Type B pancreatic cell (in vitro differentiated cells): ENCODE data around the gene MAEA. TPM values are rescaled to one million over a fixed set of nuclear protein-coding genes. Genes with fewer than 3 reads are reported as not detected.
A peak's percentile ranks its signal among the peaks of the same experiment; 100 is the strongest.

ENCODE experiments used
- DNase-seq: peaks from one replicate; pipeline ENCODE4 v3.0.0; 2021; ENCODE audit warnings: mixed read lengths; ENCODE audit not compliant: unreplicated experiment; ENCODE audit errors: extremely low spot score
- H3K27ac Mint-ChIP-seq: 2 replicates; pipeline ENCODE4 v1.8.0; 2021; ENCODE audit warnings: mild to moderate bottlenecking, mixed read lengths
- H3K27me3 Mint-ChIP-seq: 2 replicates; pipeline ENCODE4 v1.8.0; 2021; ENCODE audit warnings: mixed read lengths
- H3K36me3 Mint-ChIP-seq: 2 replicates; pipeline ENCODE4 v1.8.0; 2021; ENCODE audit warnings: mixed read lengths
- H3K4me1 Mint-ChIP-seq: one replicate; pipeline ENCODE4 v1.8.0; 2021; ENCODE audit warnings: mixed read lengths; ENCODE audit not compliant: unreplicated experiment
- H3K4me3 Mint-ChIP-seq: 2 replicates; pipeline ENCODE4 v1.8.0; 2021; ENCODE audit warnings: mild to moderate bottlenecking, mixed read lengths
- H3K9me3 Mint-ChIP-seq: 2 replicates; pipeline ENCODE4 v1.8.0; 2021; ENCODE audit warnings: mixed read lengths
- long read RNA-seq: library from polyadenylated mRNA; unstranded; transcript quantifications from one replicate; pipeline ENCODE4 v2.0.0, GENCODE V29; 2020
- total RNA-seq: library from RNA; stranded (reverse); gene quantifications from 2 replicates; pipeline ENCODE4 v1.2.1, GENCODE V29; 2021; ENCODE audit warnings: low replicate concordance
- TF ChIP-seq, protein P1 (sequence below): fragments of 200-600 bp; sonication (generic); conservative IDR thresholded peaks from 2 replicates; pipeline ENCODE4 v1.5.0; 2021; ENCODE audit warnings: antibody characterized with exemption, mild to moderate bottlenecking

Gene MAEA
- total RNA-seq: 81.5 and 98.7 TPM in 2 replicates
- long read RNA-seq, transcript MAEA-204 (4 exons, 2,069 nt): minor isoform, 6 of 414 reads
- long read RNA-seq, transcript MAEA-202 (9 exons, 2,222 nt): major isoform, 345 of 414 reads
- long read RNA-seq, partial matches to known transcripts: 25 of 414 reads
- long read RNA-seq, other reads (novel, unspliced or antisense): 29 of 414 reads

DNA sequence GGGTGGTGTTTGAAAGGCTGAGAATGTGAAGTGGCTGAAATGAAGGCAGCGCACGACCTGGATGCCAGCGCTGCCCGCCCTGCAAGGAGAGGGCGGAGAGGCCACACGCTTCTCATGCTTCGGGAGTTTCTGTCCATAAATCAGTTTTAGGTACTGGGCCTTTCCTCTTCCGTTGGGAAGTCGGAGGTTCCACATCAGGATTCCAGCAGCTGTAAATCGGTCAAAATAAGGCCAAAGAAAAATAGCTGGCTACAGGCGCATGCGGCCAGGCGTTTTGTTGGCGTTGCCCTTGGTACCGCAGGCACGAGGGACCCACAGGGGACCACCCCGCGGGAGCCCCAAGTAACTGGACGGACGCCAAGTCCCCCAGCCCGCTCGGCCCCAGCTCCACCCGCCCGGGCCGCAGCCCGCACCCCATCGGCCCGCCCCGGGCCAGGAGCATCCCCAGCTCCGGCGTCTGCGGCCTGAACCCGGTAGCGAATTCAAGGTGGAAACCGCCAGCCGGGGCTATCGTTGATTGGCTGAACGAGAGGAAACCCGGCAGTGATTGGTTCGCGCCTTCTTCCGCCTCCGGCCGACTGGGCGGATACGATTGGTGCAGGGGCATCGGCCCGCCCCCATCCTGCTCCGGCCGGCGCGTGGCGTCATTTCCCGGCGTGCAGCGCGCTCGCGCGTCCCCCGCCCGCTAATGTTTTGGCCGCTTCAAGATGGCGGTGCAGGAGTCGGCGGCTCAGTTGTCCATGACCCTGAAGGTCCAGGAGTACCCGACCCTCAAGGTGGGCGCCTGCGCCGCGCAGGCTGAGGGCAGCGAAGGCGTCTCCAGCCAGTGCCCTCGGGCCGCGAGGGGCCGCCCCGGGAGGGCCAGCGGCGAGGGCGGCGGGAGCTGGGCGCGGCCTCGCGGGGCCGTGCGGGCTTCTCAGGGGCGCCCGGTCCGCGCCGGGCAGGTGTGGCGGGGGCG is at the start of gene MAEA:
TSS of gene MAEA (plus strand) at position 685 of the 958 bp plus-strand sequence. CDS start at position 708, 23 bp downstream.
- Mint-ChIP-seq H3K4me1 (peaks cover 27% of the 10 kb centered on the region), H3K36me3 (no peaks in the 10 kb centered on the region), H3K27me3 (no peaks in the 10 kb centered on the region), H3K27ac (peak within 1 kb of the TSS; percentile 100), H3K9me3 (no peaks in the 10 kb centered on the region), H3K4me3 (peak within 1 kb of the TSS; percentile 98)
- TF ChIP-seq, protein P1, sequence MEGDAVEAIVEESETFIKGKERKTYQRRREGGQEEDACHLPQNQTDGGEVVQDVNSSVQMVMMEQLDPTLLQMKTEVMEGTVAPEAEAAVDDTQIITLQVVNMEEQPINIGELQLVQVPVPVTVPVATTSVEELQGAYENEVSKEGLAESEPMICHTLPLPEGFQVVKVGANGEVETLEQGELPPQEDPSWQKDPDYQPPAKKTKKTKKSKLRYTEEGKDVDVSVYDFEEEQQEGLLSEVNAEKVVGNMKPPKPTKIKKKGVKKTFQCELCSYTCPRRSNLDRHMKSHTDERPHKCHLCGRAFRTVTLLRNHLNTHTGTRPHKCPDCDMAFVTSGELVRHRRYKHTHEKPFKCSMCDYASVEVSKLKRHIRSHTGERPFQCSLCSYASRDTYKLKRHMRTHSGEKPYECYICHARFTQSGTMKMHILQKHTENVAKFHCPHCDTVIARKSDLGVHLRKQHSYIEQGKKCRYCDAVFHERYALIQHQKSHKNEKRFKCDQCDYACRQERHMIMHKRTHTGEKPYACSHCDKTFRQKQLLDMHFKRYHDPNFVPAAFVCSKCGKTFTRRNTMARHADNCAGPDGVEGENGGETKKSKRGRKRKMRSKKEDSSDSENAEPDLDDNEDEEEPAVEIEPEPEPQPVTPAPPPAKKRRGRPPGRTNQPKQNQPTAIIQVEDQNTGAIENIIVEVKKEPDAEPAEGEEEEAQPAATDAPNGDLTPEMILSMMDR: no peak
- DNase-seq: peak; percentile 98

DNA sequence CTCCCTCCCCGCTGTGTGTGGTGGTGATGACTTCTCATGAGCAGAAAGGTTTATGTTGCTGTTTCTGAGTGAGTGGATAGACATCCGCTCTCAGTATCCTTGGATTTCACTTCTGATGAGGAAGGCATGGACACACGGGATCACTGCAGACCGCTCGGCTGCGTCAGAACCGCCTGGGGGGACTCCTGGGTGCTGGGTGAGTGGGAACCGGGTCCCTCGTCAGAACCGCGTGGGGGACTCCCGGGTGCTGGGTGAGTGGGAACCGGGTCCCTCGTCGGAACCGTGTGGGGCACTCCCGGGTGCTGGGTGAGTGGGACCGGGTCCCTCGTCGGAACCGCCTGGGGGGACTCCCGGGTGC is 49.8 kb upstream of the MAEA start:
- no peaks in the 10 kb centered on the region for H3K27me3 Mint-ChIP-seq
- H3K36me3 Mint-ChIP-seq: no peaks in the 10 kb centered on the region
- no peak for DNase-seq
- peaks cover 9% of the 10 kb centered on the region for H3K4me1 Mint-ChIP-seq
- H3K9me3 Mint-ChIP-seq: no peaks in the 10 kb centered on the region
- H3K4me3 Mint-ChIP-seq: no peak overlapping the region
- H3K27ac Mint-ChIP-seq: peak overlapping the region; percentile 56
- TF ChIP-seq, protein P1: no peak

DNA sequence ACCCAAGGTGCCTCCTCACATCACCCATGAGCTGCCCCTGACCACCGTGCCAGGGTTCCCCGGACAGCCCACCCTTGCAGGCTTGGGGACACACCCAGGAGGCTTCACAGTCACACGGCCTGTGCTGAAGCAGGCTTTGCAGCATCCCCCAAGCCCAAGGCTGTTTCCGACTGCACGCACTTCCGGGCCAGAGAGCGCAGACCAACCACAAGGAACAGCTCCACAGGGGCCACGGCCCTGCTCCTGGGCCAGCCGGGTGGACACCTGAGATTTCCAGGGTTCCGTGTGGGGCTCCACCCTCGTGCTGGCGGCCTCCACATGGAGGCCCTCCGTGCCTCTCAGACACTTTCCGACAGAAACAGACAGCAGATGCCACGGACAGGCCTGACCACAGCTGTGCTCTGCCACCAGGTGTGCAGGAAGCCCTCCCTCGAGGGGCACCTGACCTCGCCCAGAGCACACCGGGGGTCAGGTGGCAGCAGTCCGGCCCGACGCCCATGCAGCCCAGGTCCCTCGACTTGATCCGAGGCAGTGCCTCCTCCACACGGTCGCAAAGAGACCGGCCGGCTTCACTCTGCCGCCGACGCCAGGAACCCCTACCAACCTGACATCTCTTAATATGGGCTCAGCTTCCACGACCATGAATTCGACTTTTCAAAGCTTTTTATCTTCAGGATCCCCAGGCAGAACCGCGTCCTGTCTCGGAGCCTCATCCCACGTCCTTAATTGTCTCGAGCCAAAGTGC is 48.8 kb upstream of the MAEA start:
- TF ChIP-seq, protein P1: no peak
- H3K36me3 Mint-ChIP-seq: no peaks in the 10 kb centered on the region
- H3K9me3 Mint-ChIP-seq: no peaks in the 10 kb centered on the region
- peaks cover 16% of the 10 kb centered on the region for H3K4me1 Mint-ChIP-seq
- no peaks in the 10 kb centered on the region for H3K27me3 Mint-ChIP-seq
- DNase-seq: no peak
- no peak overlapping the region for H3K4me3 Mint-ChIP-seq
- H3K27ac Mint-ChIP-seq: no peak overlapping the region

DNA sequence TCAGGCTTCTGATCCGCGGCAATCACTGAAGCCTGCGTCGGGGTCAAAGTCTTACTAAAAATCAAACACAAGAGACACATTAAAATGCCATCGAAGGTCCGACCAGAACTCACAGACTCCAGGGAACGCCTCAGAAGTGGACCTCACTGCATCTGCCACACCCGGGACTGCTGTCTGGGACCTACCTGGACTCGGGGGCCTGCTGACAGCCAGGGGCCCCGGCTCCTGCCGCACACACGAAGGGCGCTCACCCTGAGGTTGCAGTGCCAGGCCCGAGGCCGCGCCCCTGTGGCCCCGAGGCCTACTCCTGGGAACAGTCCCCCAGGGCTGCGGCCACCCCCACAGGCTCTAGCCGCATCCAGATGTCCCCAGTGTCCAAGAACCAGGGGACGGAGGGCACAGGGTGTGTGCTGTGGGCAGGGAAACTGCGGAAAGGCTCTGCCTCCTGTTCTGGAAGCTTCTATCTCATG is 48.2 kb upstream of the MAEA start:
- Mint-ChIP-seq H3K27me3 (no peaks in the 10 kb centered on the region), H3K36me3 (no peaks in the 10 kb centered on the region), H3K4me1 (peaks cover 21% of the 10 kb centered on the region), H3K27ac (no peak overlapping the region), H3K4me3 (no peak overlapping the region), H3K9me3 (no peaks in the 10 kb centered on the region)
- no peak for DNase-seq
- TF ChIP-seq, protein P1: no peak

DNA sequence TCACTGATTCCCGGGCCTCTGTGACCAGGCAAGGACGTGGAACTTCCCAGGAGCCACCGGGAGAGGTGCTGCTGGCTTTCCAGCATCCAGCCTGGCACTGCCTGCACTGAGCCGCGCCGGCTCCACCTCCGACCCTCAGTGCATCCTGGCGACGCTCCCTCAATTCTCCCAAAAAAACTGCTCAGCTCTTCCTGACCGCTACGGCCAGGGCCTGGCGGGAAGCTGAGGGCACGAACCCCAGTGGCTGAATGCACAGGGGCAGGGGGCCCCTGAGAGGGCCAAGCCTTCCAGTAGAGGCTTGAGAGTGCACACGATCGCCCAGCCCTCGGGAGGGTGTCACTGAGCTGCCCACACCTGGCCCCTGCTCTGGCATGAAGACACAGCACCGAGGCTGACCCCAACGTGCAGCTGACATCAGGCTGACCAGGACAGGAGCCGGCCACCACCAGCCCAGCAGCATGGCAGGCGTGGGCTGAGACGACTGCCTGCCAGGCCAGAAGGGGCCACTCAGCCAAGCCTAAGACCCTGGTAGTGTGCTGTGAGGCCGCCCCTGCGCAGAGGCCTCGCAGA is 47.7 kb upstream of the MAEA start:
- no peak overlapping the region for H3K27ac Mint-ChIP-seq
- no peak for DNase-seq
- H3K9me3 Mint-ChIP-seq: no peaks in the 10 kb centered on the region
- TF ChIP-seq, protein P1: no peak
- H3K4me3 Mint-ChIP-seq: no peak overlapping the region
- H3K36me3 Mint-ChIP-seq: no peaks in the 10 kb centered on the region
- H3K4me1 Mint-ChIP-seq: peaks cover 25% of the 10 kb centered on the region
- H3K27me3 Mint-ChIP-seq: no peaks in the 10 kb centered on the region
